MM.1S (cell line): ENCODE measurements around the gene SYTL2.
"Not testable (repeated sequence)": the region's sequence is repeated elsewhere in the genome, so short reads cannot be mapped to it uniquely, and the experiment has no call there.

Experiments
- DNase-seq: peaks from one replicate; pipeline ENCODE4 v3.0.0-alpha.2; 2015
- H2AFZ ChIP-seq: fragments of 300-600 bp; sonication (generic); 2 replicates; pipeline ENCODE4 v1.6.0; 2016; ENCODE audit warnings: antibody characterized with exemption, low read length
- H3F3A ChIP-seq: fragments of 300-600 bp; sonication (generic); 2 replicates; pipeline ENCODE4 v1.6.1; 2016; ENCODE audit warnings: mild to moderate bottlenecking, antibody characterized with exemption, low read length, moderate library complexity, mixed read lengths; ENCODE audit not compliant: insufficient read depth
- H3K27ac ChIP-seq: fragments of 300-600 bp; sonication (generic); 2 replicates; pipeline ENCODE4 v1.5.1; 2016; ENCODE audit warnings: mild to moderate bottlenecking, low read length
- H3K27me3 ChIP-seq: fragments of 300-600 bp; sonication (generic); replicated peaks from 2 replicates; pipeline ENCODE4 v1.6.0; 2016; ENCODE audit warnings: low read length; ENCODE audit not compliant: insufficient read depth
- H3K36me3 ChIP-seq: fragments of 300-600 bp; sonication (generic); replicated peaks from 2 replicates; pipeline ENCODE4 v1.6.1; 2016; ENCODE audit warnings: mild to moderate bottlenecking, low read length, mixed read lengths; ENCODE audit not compliant: insufficient read depth
- H3K4me1 ChIP-seq: fragments of 300-600 bp; sonication (generic); 2 replicates; pipeline ENCODE4 v1.6.1; 2016; ENCODE audit warnings: low read length, mixed read lengths
- H3K4me2 ChIP-seq: fragments of 300-600 bp; sonication (generic); 2 replicates; pipeline ENCODE4 v1.6.0; 2016; ENCODE audit warnings: low read depth, low read length
- H3K4me3 ChIP-seq: fragments of 300-600 bp; sonication (generic); 2 replicates; pipeline ENCODE4 v1.5.1; 2016; ENCODE audit warnings: low read length, mixed read lengths
- H3K79me2 ChIP-seq: fragments of 300-600 bp; sonication (generic); 2 replicates; pipeline ENCODE4 v1.6.1; 2016; ENCODE audit warnings: mixed run types, low read length, mixed read lengths
- H3K9ac ChIP-seq: fragments of 300-600 bp; sonication (generic); 2 replicates; pipeline ENCODE4 v1.6.1; 2016; ENCODE audit warnings: low read length, mixed read lengths
- H3K9me2 ChIP-seq: fragments of 300-600 bp; sonication (generic); replicated peaks from 2 replicates; pipeline ENCODE4 v1.6.1; 2016; ENCODE audit warnings: mild to moderate bottlenecking, low read length, mixed read lengths; ENCODE audit not compliant: insufficient read depth
- H3K9me3 ChIP-seq: fragments of 300-600 bp; sonication (generic); replicated peaks from 2 replicates; pipeline ENCODE4 v1.6.1; 2016; ENCODE audit warnings: mild to moderate bottlenecking, low read length, mixed read lengths; ENCODE audit not compliant: insufficient read depth
- H4K20me1 ChIP-seq: fragments of 300-600 bp; sonication (generic); 2 replicates; pipeline ENCODE4 v1.6.1; 2016; ENCODE audit warnings: mild to moderate bottlenecking, low read length, moderate library complexity, mixed read lengths; ENCODE audit not compliant: insufficient read depth
- CTCF ChIP-seq: fragments of 300-600 bp; sonication (generic); IDR thresholded peaks from 2 replicates; pipeline ENCODE4 v1.5.1; 2016; ENCODE audit warnings: antibody characterized with exemption, low read length, mixed read lengths
- EZH2 ChIP-seq: fragments of 300-600 bp; sonication (generic); optimal IDR thresholded peaks from 2 replicates; pipeline ENCODE3; 2017; ENCODE audit warnings: low read depth, mild to moderate bottlenecking, antibody characterized with exemption, low read length, mixed read lengths
- EZH2phosphoT487 ChIP-seq: fragments of 300-600 bp; sonication (generic); IDR thresholded peaks from 2 replicates; pipeline ENCODE4 v1.6.1; 2018; ENCODE audit warnings: antibody characterized with exemption, low read length

The SYTL2 gene

GRCh38 chr11:85661972-85662664 is 148.8 kb downstream of the SYTL2 start:
- Histone ChIP-seq H2AFZ (no peak overlapping the region), H3K27ac (no peak overlapping the region), H3F3A (peaks cover 11% of the 10 kb centered on the region; the same call in 1 of the 2 replicates), H3K9me3 (no peaks in the 10 kb centered on the region), H3K4me3 (peak overlapping the region; percentile 97), H3K27me3 (no peaks in the 10 kb centered on the region), H3K9ac (peak overlapping the region; percentile 96; the same call in 1 of the 2 replicates), H3K79me2 (peaks cover 77% of the 10 kb centered on the region), H4K20me1 (peaks cover 37% of the 10 kb centered on the region), H3K9me2 (no peaks in the 10 kb centered on the region), H3K4me2 (peak overlapping the region; percentile 89), H3K4me1 (peaks cover 18% of the 10 kb centered on the region), H3K36me3 (peaks cover 18% of the 10 kb centered on the region)
- no peak for TF ChIP-seq EZH2
- no peak for TF ChIP-seq EZH2phosphoT487
- no peak for TF ChIP-seq CTCF
- no peak for DNase-seq

DNA sequence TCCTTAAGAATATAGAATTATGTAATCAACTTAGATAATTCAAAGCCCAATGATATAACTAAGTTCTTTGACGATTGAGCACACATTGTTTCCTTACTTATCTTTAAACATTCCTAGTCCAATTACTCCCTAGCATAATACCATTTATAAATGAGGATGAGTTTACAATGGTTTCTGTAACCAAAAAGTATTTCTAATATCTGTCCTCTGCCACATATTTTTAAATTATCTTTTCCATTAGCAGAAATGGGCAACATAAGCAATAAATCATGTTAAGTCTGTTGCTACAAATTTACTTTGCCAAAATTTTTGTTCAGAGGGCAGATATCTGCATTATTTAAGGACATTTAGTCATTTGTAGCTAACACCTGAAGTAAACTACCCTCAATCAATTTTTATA is 152.8 kb downstream of the SYTL2 start:
- Histone ChIP-seq H4K20me1 (peaks cover 35% of the 10 kb centered on the region), H3K9me3 (no peaks in the 10 kb centered on the region), H3K4me2 (no peak overlapping the region), H2AFZ (no peak overlapping the region), H3K27me3 (no peaks in the 10 kb centered on the region), H3F3A (0 out of 2 replicates have a peak, but pooled peaks cover 5% of the 10 kb centered on the region), H3K27ac (no peak overlapping the region), H3K4me1 (peaks cover 18% of the 10 kb centered on the region), H3K79me2 (peaks cover 90% of the 10 kb centered on the region), H3K4me3 (no peak overlapping the region), H3K36me3 (peaks cover 21% of the 10 kb centered on the region), H3K9me2 (no peaks in the 10 kb centered on the region), H3K9ac (no peak overlapping the region)
- no peak for DNase-seq
- TF ChIP-seq EZH2 (no peak), EZH2phosphoT487 (no peak), CTCF (no peak)

- Histone ChIP-seq H3K27ac (no peak overlapping the region), H3K79me2 (peaks cover 83% of the 10 kb centered on the region), H3K9ac (no peak overlapping the region), H3K4me1 (peaks cover 18% of the 10 kb centered on the region), H3K9me3 (no peaks in the 10 kb centered on the region), H3K27me3 (no peaks in the 10 kb centered on the region), H3K9me2 (no peaks in the 10 kb centered on the region), H3K4me2 (no peak overlapping the region), H3F3A (0 out of 2 replicates have a peak, but pooled peaks cover 5% of the 10 kb centered on the region), H2AFZ (no peak overlapping the region), H3K4me3 (no peak overlapping the region), H4K20me1 (peaks cover 22% of the 10 kb centered on the region), H3K36me3 (peaks cover 21% of the 10 kb centered on the region)
- TF ChIP-seq EZH2phosphoT487 (no peak), CTCF (no peak), EZH2 (no peak)
- no peak for DNase-seq
Observed at GRCh38 chr11:85656777-85657176, 154.2 kb downstream of the SYTL2 start.

DNA sequence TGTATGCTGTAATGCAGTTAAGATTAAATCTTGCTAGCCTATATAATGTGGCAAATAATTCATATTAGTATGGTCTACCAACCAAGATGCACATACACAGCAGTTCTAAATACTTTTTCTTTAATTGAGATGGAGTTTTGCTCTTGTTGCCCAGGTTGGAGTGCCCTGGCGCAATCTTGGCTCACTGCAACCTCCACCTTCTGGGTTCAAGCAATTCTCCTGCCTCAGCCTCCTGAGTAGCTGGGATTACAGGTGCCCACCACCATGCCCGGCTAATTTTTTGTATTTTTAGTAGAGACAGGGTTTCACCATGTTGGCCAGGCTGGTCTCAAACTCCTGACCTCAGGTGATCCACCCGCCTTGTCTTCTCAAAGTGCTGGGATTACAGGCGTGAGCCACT is 156.6 kb downstream of the SYTL2 start:
- DNase-seq, H3K9me3 ChIP-seq, H3K27me3 ChIP-seq, H3K27ac ChIP-seq, H3K4me2 ChIP-seq, H3K9ac ChIP-seq, H3K36me3 ChIP-seq, H3K4me3 ChIP-seq, H2AFZ ChIP-seq, H3K4me1 ChIP-seq, H3K9me2 ChIP-seq, H4K20me1 ChIP-seq: not testable (repeated sequence)
- H3K79me2 ChIP-seq: peaks cover 79% of the 10 kb centered on the region
- peaks cover 13% of the 10 kb centered on the region; the same call in 1 of the 2 replicates for H3F3A ChIP-seq
